Measurements from ENCODE around the gene AP1G1.

GRCh38 chr16:71708696-71709095 is 99.9 kb downstream of the AP1G1 start:
- no peak for TF ChIP-seq ZNF792 (tag by site-specific recombination; IDR thresholded peaks at IDR 0.05)
- TF ChIP-seq GLI4 (tag by site-specific recombination; IDR thresholded peaks at IDR 0.05), result no peak
- no peak for TF ChIP-seq ZFP3 (tag by site-specific recombination; IDR thresholded peaks at IDR 0.05; ENCODE audit: low read depth)
- no peak for TF ChIP-seq IKZF3 (tag by site-specific recombination; IDR thresholded peaks at IDR 0.05)
- TF ChIP-seq, protein P1, sequence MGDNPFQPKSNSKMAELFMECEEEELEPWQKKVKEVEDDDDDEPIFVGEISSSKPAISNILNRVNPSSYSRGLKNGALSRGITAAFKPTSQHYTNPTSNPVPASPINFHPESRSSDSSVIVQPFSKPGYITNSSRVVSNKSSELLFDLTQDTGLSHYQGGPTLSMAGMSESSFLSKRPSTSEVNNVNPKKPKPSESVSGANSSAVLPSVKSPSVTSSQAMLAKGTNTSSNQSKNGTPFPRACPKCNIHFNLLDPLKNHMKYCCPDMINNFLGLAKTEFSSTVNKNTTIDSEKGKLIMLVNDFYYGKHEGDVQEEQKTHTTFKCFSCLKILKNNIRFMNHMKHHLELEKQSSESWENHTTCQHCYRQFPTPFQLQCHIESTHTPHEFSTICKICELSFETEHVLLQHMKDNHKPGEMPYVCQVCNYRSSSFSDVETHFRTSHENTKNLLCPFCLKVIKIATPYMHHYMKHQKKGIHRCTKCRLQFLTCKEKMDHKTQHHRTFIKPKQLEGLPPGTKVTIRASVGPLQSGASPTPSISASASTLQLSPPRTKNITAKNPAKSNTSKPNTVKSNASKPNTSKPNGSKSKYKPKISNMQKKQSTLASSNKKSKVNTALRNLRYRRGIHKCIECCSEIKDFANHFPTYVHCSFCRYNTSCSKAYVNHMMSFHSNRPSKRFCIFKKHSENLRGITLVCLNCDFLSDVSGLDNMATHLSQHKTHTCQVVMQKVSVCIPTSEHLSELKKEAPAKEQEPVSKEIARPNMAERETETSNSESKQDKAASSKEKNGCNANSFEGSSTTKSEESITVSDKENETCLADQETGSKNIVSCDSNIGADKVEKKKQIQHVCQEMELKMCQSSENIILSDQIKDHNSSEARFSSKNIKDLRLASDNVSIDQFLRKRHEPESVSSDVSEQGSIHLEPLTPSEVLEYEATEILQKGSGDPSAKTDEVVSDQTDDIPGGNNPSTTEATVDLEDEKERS (tag by site-specific recombination; IDR thresholded peaks at IDR 0.05), result no peak
- TF ChIP-seq TRIM28 (IDR thresholded peaks at IDR 0.05; ENCODE audit: borderline replicate concordance, low read length), result no peak
- TF ChIP-seq, protein P2, sequence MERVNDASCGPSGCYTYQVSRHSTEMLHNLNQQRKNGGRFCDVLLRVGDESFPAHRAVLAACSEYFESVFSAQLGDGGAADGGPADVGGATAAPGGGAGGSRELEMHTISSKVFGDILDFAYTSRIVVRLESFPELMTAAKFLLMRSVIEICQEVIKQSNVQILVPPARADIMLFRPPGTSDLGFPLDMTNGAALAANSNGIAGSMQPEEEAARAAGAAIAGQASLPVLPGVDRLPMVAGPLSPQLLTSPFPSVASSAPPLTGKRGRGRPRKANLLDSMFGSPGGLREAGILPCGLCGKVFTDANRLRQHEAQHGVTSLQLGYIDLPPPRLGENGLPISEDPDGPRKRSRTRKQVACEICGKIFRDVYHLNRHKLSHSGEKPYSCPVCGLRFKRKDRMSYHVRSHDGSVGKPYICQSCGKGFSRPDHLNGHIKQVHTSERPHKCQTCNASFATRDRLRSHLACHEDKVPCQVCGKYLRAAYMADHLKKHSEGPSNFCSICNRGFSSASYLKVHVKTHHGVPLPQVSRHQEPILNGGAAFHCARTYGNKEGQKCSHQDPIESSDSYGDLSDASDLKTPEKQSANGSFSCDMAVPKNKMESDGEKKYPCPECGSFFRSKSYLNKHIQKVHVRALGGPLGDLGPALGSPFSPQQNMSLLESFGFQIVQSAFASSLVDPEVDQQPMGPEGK (tag by site-specific recombination; IDR thresholded peaks at IDR 0.05), result no peak
- no peak for TF ChIP-seq ZNF138 (tag by site-specific recombination; IDR thresholded peaks at IDR 0.05; ENCODE audit: borderline replicate concordance)
- TF ChIP-seq, protein P3, sequence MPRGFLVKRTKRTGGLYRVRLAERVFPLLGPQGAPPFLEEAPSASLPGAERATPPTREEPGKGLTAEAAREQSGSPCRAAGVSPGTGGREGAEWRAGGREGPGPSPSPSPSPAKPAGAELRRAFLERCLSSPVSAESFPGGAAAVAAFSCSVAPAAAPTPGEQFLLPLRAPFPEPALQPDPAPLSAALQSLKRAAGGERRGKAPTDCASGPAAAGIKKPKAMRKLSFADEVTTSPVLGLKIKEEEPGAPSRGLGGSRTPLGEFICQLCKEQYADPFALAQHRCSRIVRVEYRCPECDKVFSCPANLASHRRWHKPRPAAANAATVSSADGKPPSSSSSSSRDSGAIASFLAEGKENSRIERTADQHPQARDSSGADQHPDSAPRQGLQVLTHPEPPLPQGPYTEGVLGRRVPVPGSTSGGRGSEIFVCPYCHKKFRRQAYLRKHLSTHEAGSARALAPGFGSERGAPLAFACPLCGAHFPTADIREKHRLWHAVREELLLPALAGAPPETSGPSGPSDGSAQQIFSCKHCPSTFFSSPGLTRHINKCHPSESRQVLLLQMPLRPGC (tag by site-specific recombination; IDR thresholded peaks at IDR 0.05), result no peak

Data from HEK293 (cell line).